Stomach (tissue), 4 donors: Measurements from ENCODE around the gene GJA3.

Experiments used
- CTCF ChIP-seq, 7 experiments: fragments of 450-650 bp in 4 of 7; fragments of 200-600 bp in 3 of 7; sonication (generic) in 3 of 7; IDR thresholded peaks; one replicate each; pipeline ENCODE4 v1.5.1; 2016 to 2019; ENCODE audit warnings: antibody characterized with exemption in 7 of 7, control low read depth in 2 of 7, mild to moderate bottlenecking in 1 of 7
- POLR2A ChIP-seq, 4 donors: fragments of 450-650 bp; IDR thresholded peaks; one replicate each; pipeline ENCODE4 v1.6.1; 2016; ENCODE audit warnings: antibody characterized with exemption in 4 of 4, control low read depth in 2 of 4, mild to moderate bottlenecking in 1 of 4, moderate library complexity in 1 of 4
- POLR2AphosphoS5 ChIP-seq, 3 donors: sonication (generic); formaldehyde crosslinking; IDR thresholded peaks; one replicate each; pipeline ENCODE4 v1.6.1; 2016; ENCODE audit warnings: antibody characterized with exemption in 3 of 3

- TF ChIP-seq POLR2A (IDR thresholded peaks at IDR 0.05) (no peak), CTCF (IDR thresholded peaks at IDR 0.05) (no peak), POLR2AphosphoS5 (IDR thresholded peaks at IDR 0.05) (no peak)
Measured at GRCh38 chr13:20141238-20142022, 19.4 kb downstream of the GJA3 start.
